ENCODE measurements around the gene TBC1D5. TPM values are rescaled to one million over a fixed set of nuclear protein-coding genes. Genes with fewer than 3 reads are reported as not detected.

The TBC1D5 gene
- total and polyA plus RNA-seq, 2 donors (not counting 1 experiment from before 2014, with no cell fraction given) = 22.6 to 111 TPM

- no peak overlapping the region for H3K27ac ChIP-seq (ENCODE audit: low read length in 2 of 2)
- H3K4me1 ChIP-seq (ENCODE audit: control insufficient read depth in 2 of 2, insufficient read depth in 2 of 2, low read length in 2 of 2) = peaks cover 7 to 9% of the 10 kb centered on the region in 2 donors
- peaks cover 0 to 3% (median 0%) of the 10 kb centered on the region in 3 donors for H3K9me3 ChIP-seq (ENCODE audit: control extremely low read depth in 1 of 3, control insufficient read depth in 2 of 3, insufficient read depth in 1 of 3, low read length in 2 of 3)
- ChIA-PET POLR2A (no interaction called here), CTCF (no interaction called here)
- no peaks in the 10 kb centered on the region for H3K9me3 Mint-ChIP-seq (ENCODE audit: insufficient read depth)
- intact Hi-C loops (cut with micrococcal nuclease) = no loop called here
- no peaks in the 10 kb centered on the region for H3K27me3 ChIP-seq (replicated peaks in 1 of 4; ENCODE audit: control extremely low read depth in 1 of 4, control insufficient read depth in 3 of 4, insufficient read depth in 4 of 4, low read length in 3 of 4)
- H4K20me1 ChIP-seq (ENCODE audit: control insufficient read depth, insufficient read depth, low read length, poor library complexity, severe bottlenecking) = peaks cover 6% of the 10 kb centered on the region
- no peak overlapping the region for H3K9ac ChIP-seq (ENCODE audit: low read length)
- H3K27ac Mint-ChIP-seq = no peak overlapping the region
- TF ChIP-seq, protein P1, sequence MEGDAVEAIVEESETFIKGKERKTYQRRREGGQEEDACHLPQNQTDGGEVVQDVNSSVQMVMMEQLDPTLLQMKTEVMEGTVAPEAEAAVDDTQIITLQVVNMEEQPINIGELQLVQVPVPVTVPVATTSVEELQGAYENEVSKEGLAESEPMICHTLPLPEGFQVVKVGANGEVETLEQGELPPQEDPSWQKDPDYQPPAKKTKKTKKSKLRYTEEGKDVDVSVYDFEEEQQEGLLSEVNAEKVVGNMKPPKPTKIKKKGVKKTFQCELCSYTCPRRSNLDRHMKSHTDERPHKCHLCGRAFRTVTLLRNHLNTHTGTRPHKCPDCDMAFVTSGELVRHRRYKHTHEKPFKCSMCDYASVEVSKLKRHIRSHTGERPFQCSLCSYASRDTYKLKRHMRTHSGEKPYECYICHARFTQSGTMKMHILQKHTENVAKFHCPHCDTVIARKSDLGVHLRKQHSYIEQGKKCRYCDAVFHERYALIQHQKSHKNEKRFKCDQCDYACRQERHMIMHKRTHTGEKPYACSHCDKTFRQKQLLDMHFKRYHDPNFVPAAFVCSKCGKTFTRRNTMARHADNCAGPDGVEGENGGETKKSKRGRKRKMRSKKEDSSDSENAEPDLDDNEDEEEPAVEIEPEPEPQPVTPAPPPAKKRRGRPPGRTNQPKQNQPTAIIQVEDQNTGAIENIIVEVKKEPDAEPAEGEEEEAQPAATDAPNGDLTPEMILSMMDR (IDR thresholded peaks at IDR 0.05) = no peak
- no peak for TF ChIP-seq EZH2 (IDR thresholded peaks at IDR 0.05; ENCODE audit: borderline replicate concordance, insufficient read depth, low read depth, low read length, poor library complexity, severe bottlenecking)
- WGBS (ENCODE audit: insufficient coverage) = no CpG with 5 or more reads among the region's 3 CpGs
- peaks cover 0 to 6% of the 10 kb centered on the region in 2 experiments for H3K36me3 ChIP-seq (replicated peaks in 1 of 2; ENCODE audit: control extremely low read depth in 1 of 2, control insufficient read depth in 1 of 2, extremely low read depth in 1 of 2, insufficient read depth in 2 of 2, low read length in 1 of 2)
- H3K79me2 ChIP-seq (ENCODE audit: control insufficient read depth, insufficient read depth, low read length) = peaks cover 59% of the 10 kb centered on the region
- H3K4me3 Mint-ChIP-seq = no peak overlapping the region
- peaks cover 23% of the 10 kb centered on the region for H3K4me1 Mint-ChIP-seq
- no peaks in the 10 kb centered on the region for H3K27me3 Mint-ChIP-seq
- H3K4me2 ChIP-seq (replicated peaks; ENCODE audit: low read depth, low read length, poor library complexity, severe bottlenecking) = peak overlapping the region; percentile 14
- H2AFZ ChIP-seq (ENCODE audit: insufficient read depth, low read depth, low read length, poor library complexity, severe bottlenecking) = no peak overlapping the region
- ATAC-seq (ENCODE audit: low read depth) = peak; percentile 45
- DNase-seq = peak; percentile 40
- H3K4me3 ChIP-seq (ENCODE audit: control extremely low read depth in 1 of 5, extremely low read depth in 1 of 5, insufficient read depth in 1 of 5, low read depth in 2 of 5, low read length in 4 of 5) = no peak overlapping the region
Observed at GRCh38 chr3:17664923-17665322, 77.5 kb downstream of the TBC1D5 start.

GRCh38 chr3:17656264-17656663 lies 86.2 kb downstream of the TBC1D5 start:
- H3K4me3 Mint-ChIP-seq = no peak overlapping the region
- POLR2A ChIA-PET = no interaction called here
- no peak overlapping the region for H3K27ac Mint-ChIP-seq
- Histone ChIP-seq H2AFZ (ENCODE audit: insufficient read depth, low read depth, low read length, poor library complexity, severe bottlenecking) (no peak overlapping the region), H3K36me3 (replicated peaks in 1 of 2; ENCODE audit: control extremely low read depth in 1 of 2, control insufficient read depth in 1 of 2, extremely low read depth in 1 of 2, insufficient read depth in 2 of 2, low read length in 1 of 2) (no peaks in the 10 kb centered on the region), H3K4me3 (ENCODE audit: control extremely low read depth in 1 of 5, extremely low read depth in 1 of 5, insufficient read depth in 1 of 5, low read depth in 2 of 5, low read length in 4 of 5) (no peak overlapping the region), H3K9me3 (ENCODE audit: control extremely low read depth in 1 of 3, control insufficient read depth in 2 of 3, insufficient read depth in 1 of 3, low read length in 2 of 3) (no peaks in the 10 kb centered on the region), H4K20me1 (ENCODE audit: control insufficient read depth, insufficient read depth, low read length, poor library complexity, severe bottlenecking) (peaks cover 12% of the 10 kb centered on the region), H3K9ac (ENCODE audit: low read length) (no peak overlapping the region), H3K27me3 (replicated peaks in 1 of 4; ENCODE audit: control extremely low read depth in 1 of 4, control insufficient read depth in 3 of 4, insufficient read depth in 4 of 4, low read length in 3 of 4) (no peaks in the 10 kb centered on the region), H3K4me2 (replicated peaks; ENCODE audit: low read depth, low read length, poor library complexity, severe bottlenecking) (no peak overlapping the region), H3K4me1 (ENCODE audit: control insufficient read depth in 2 of 2, insufficient read depth in 2 of 2, low read length in 2 of 2) (no peaks in the 10 kb centered on the region), H3K27ac (ENCODE audit: low read length in 2 of 2) (no peak overlapping the region), H3K79me2 (ENCODE audit: control insufficient read depth, insufficient read depth, low read length) (peaks cover 42% of the 10 kb centered on the region)
- intact Hi-C loops (cut with micrococcal nuclease) = no loop called here
- DNase-seq (no peak), ATAC-seq (ENCODE audit: low read depth) (no peak)
- no peaks in the 10 kb centered on the region for H3K9me3 Mint-ChIP-seq (ENCODE audit: insufficient read depth)
- CTCF ChIA-PET = no interaction called here
- WGBS (ENCODE audit: insufficient coverage) = no CpG with 5 or more reads among the region's 1 CpG
- peaks cover 32% of the 10 kb centered on the region for H3K4me1 Mint-ChIP-seq
- TF ChIP-seq, protein P1 (IDR thresholded peaks at IDR 0.05) = no peak
- no peak for TF ChIP-seq EZH2 (IDR thresholded peaks at IDR 0.05; ENCODE audit: borderline replicate concordance, insufficient read depth, low read depth, low read length, poor library complexity, severe bottlenecking)
- H3K27me3 Mint-ChIP-seq = no peaks in the 10 kb centered on the region

Data from B cell (primary cell).